HG02840 (cell line): Measurements from ENCODE around the gene ERC2.
"Not testable (repeated sequence)": the region's sequence is repeated elsewhere in the genome, so short reads cannot be mapped to it uniquely, and the experiment has no call there.

Experiments
- ATAC-seq: cut with Tn5 transposase; IDR thresholded peaks from one replicate; pipeline ENCODE4 v1.9.1; 2021; ENCODE audit warnings: mild to moderate bottlenecking, moderate library complexity, moderate number of reproducible peaks; ENCODE audit not compliant: unreplicated experiment, low FRiP score

The ERC2 gene

GRCh38 chr3:55526332-55527030, 941.8 kb downstream of the ERC2 start:
- ATAC-seq: no peak

- no peak for ATAC-seq
Observed at GRCh38 chr3:55525436-55525835, 942.8 kb downstream of the ERC2 start.

- ATAC-seq: no peak
Observed at GRCh38 chr3:55524565-55525244, 943.6 kb downstream of the ERC2 start.

GRCh38 chr3:55523471-55523870, 944.8 kb downstream of the ERC2 start:
- ATAC-seq: no peak

GRCh38 chr3:55521738-55522421, 946.4 kb downstream of the ERC2 start:
- no peak for ATAC-seq

- ATAC-seq: no peak
Observed at GRCh38 chr3:55521064-55521737, 947.1 kb downstream of the ERC2 start.

- ATAC-seq: no peak
Observed at GRCh38 chr3:55519019-55519418, 949.2 kb downstream of the ERC2 start.

GRCh38 chr3:55518451-55518850, 949.8 kb downstream of the ERC2 start:
- ATAC-seq: no peak

- no peak for ATAC-seq
Observed at GRCh38 chr3:55516392-55517030, 951.8 kb downstream of the ERC2 start.

- no peak for ATAC-seq
Observed at GRCh38 chr3:55515550-55516246, 952.6 kb downstream of the ERC2 start.

- no peak for ATAC-seq
Observed at GRCh38 chr3:55514962-55515361, 953.3 kb downstream of the ERC2 start.

GRCh38 chr3:55512571-55513343, 955.5 kb downstream of the ERC2 start:
- ATAC-seq: no peak

GRCh38 chr3:55511895-55512570, 956.2 kb downstream of the ERC2 start:
- no peak for ATAC-seq

GRCh38 chr3:55508335-55508734, 959.9 kb downstream of the ERC2 start:
- no peak for ATAC-seq

- no peak for ATAC-seq
Observed at GRCh38 chr3:55507808-55508207, 960.5 kb downstream of the ERC2 start.

GRCh38 chr3:55505776-55506175, 962.5 kb downstream of the ERC2 start:
- ATAC-seq: no peak

- not testable (repeated sequence) for ATAC-seq
Observed at GRCh38 chr3:55505102-55505501, 963.2 kb downstream of the ERC2 start.

- ATAC-seq: no peak
Observed at GRCh38 chr3:55501905-55502304, 966.4 kb downstream of the ERC2 start.
